Skeletal muscle tissue (tissue), 4 donors: Measurements from ENCODE around the gene THRB. TPM values are rescaled to one million over a fixed set of nuclear protein-coding genes. Genes with fewer than 3 reads are reported as not detected.

Source experiments
- H3K27ac ChIP-seq: one replicate; pipeline ENCODE4 v1.7.0; 2013; ENCODE audit warnings: mild to moderate bottlenecking, low read depth, low read length, inconsistent platforms
- H3K27me3 ChIP-seq, 3 donors: one replicate each; pipeline ENCODE4 v1.7.0; 2013; ENCODE audit warnings: low read length in 3 of 3; ENCODE audit not compliant: control insufficient read depth in 3 of 3, insufficient read depth in 3 of 3
- H3K36me3 ChIP-seq, 3 donors: one replicate each; pipeline ENCODE4 v1.7.0; 2013; ENCODE audit warnings: low read length in 3 of 3; ENCODE audit not compliant: control insufficient read depth in 3 of 3, insufficient read depth in 3 of 3
- H3K4me1 ChIP-seq, 3 donors: one replicate each; pipeline ENCODE4 v1.7.0; 2013; ENCODE audit warnings: low read length in 3 of 3, mild to moderate bottlenecking in 3 of 3; ENCODE audit not compliant: control insufficient read depth in 3 of 3, insufficient read depth in 3 of 3
- H3K4me3 ChIP-seq, 3 donors: one replicate each; pipeline ENCODE4 v1.7.0; 2013; ENCODE audit warnings: low read length in 3 of 3
- H3K9ac ChIP-seq, 3 donors: one replicate each; pipeline ENCODE4 v1.7.0; 2013; ENCODE audit warnings: low read length in 3 of 3, mild to moderate bottlenecking in 3 of 3, moderate library complexity in 2 of 3, low read depth in 1 of 3
- H3K9me3 ChIP-seq, 3 donors: one replicate each; pipeline ENCODE4 v1.7.0; 2013; ENCODE audit warnings: low read length in 3 of 3; ENCODE audit not compliant: control insufficient read depth in 3 of 3
- total RNA-seq: library from RNA; depleted of rRNA; stranded (reverse); fragments of >200 nt; gene quantifications from one replicate; pipeline ENCODE4 v1.2.3, GENCODE V29; 2014
- donor health status: Osteomylitis.

The THRB gene
- total RNA-seq, 1 donor from 2014 or later = 3.1 TPM

DNA sequence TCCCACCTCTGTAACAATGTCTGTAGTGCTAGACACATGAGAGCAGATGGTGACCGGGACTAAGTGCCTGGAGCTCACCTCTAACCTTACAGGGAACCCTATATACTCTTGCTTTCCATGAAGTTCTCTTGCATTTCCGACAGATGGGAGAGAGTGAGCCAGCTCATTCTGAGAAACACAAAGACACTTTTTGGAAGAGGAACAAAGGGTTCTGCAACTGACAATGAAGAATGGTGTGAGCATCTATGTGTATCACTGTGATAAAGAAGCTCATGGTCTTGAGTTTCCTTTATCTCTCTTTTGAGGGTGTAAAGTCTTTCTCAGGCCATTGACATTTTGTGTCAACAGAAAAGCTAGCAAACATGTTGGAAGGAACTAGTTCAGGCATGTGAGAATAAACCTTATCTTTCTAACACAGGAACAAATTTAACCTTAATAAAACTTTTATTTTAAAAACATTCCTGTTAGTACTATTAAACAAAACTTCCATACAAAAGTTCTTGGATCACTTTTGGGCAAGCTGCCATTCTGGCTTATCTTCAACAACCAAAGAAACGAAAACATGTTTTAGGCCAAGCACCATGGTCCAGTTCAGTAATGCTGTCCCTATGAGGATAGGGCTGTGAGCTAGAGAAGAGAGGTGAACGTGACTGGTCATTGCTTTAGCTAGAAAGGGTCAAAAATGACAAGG is 142.7 kb downstream of the THRB start:
- H3K27ac ChIP-seq = no peak overlapping the region
- no peaks in the 10 kb centered on the region for H3K27me3 ChIP-seq
- no peak overlapping the region for H3K9ac ChIP-seq

DNA sequence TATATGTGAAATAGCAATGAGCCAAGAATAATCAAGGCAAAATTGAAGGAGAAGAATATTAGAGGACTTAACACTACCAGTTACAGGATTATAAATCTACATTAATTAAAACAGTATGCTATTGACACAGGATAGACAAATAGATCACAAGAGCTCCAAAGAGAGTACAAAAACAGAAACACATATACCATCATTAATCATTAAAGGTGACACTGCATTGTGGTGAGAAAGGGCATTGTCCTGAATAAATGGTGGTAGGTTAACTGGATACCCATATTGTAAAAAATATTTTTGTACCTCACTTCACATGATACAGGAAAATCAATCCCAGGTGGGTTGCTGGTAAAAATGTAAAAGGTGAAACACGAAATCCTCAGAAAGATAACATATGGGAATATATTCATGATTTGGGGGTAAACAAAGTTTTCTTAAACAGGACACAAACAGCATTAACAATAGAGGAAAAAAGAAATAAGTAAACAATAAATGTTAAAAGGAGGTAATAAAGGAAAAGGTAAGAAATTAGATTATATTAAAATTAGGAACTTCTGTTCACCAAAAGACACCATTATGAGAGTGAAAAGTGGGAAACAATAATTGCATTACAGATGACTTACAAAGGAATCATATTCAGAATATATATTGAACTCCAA is 145.2 kb downstream of the THRB start:
- no peak overlapping the region for H3K27ac ChIP-seq
- no peaks in the 10 kb centered on the region for H3K9me3 ChIP-seq
- no peak overlapping the region for H3K9ac ChIP-seq
- H3K4me1 ChIP-seq = peaks cover 9 to 23% (median 15%) of the 10 kb centered on the region in 3 donors
- H3K27me3 ChIP-seq = no peaks in the 10 kb centered on the region
- no peak overlapping the region for H3K4me3 ChIP-seq
- no peaks in the 10 kb centered on the region for H3K36me3 ChIP-seq

More for the DNA sequence above, 142.7 kb downstream of the THRB start:
- Histone ChIP-seq H3K9me3 (no peaks in the 10 kb centered on the region), H3K36me3 (no peaks in the 10 kb centered on the region), H3K4me3 (no peak overlapping the region), H3K4me1 (peaks cover 7 to 17% (median 13%) of the 10 kb centered on the region in 3 donors)

GRCh38 chr3:24348348-24348747 is 146.3 kb downstream of the THRB start:
- Histone ChIP-seq H3K9ac (no peak overlapping the region), H3K27me3 (no peaks in the 10 kb centered on the region), H3K27ac (no peak overlapping the region), H3K36me3 (no peaks in the 10 kb centered on the region), H3K9me3 (no peaks in the 10 kb centered on the region), H3K4me3 (no peak overlapping the region), H3K4me1 (peaks cover 9 to 22% (median 18%) of the 10 kb centered on the region in 3 donors)

- H3K4me3 ChIP-seq = no peak overlapping the region
- no peaks in the 10 kb centered on the region for H3K27me3 ChIP-seq
- no peak overlapping the region for H3K9ac ChIP-seq
- H3K4me1 ChIP-seq = peaks cover 5 to 19% (median 8%) of the 10 kb centered on the region in 3 donors
- H3K36me3 ChIP-seq = no peaks in the 10 kb centered on the region
- H3K27ac ChIP-seq = no peak overlapping the region
- no peaks in the 10 kb centered on the region for H3K9me3 ChIP-seq
Observed at GRCh38 chr3:24344784-24345439, 149.7 kb downstream of the THRB start.

GRCh38 chr3:24343084-24343783 is 151.4 kb downstream of the THRB start:
- Histone ChIP-seq H3K9me3 (no peaks in the 10 kb centered on the region), H3K9ac (no peak overlapping the region), H3K27ac (no peak overlapping the region), H3K4me1 (peaks cover 5 to 19% (median 10%) of the 10 kb centered on the region in 3 donors), H3K4me3 (no peak overlapping the region), H3K27me3 (no peaks in the 10 kb centered on the region), H3K36me3 (no peaks in the 10 kb centered on the region)

DNA sequence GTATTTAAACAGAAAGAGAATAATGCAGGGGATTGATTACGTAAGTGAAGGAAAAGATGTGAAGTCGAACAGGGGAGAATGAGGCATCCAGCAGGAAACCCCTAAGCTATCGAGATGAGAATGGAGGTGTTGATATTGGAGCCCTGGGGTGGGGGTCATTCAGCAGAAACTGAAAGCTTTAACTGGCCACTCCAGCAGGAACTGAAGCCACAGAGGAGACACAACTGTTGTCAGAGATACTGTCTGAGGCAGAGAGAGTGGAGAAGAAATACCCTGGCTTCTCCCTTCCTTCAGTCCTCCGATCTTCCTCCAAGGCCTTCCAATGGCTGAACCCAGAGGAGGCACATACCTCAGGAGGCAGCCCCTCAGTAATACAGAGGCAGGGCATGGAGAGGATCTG is 152.4 kb downstream of the THRB start:
- H3K4me1 ChIP-seq = peaks cover 5 to 19% (median 10%) of the 10 kb centered on the region in 3 donors

DNA sequence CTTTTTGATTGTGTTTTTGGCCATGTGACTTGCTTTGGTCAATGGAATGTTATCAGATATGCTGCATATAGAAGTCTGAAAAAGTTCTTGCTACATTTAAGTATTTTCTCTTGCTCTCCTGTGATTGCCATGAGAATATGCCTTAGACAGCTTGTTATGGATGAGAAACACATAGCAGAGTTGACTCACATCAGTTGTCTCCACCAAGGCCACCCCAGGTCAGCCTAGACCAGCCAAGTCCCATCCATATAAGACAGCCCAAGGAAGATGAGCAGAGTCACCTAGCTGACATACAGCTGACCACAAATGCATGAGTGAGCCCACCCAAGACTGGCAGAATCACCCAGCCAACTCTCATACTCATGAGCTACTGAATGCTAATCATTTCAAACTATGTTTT is 153.0 kb downstream of the THRB start:
- no peaks in the 10 kb centered on the region for H3K27me3 ChIP-seq
- H3K4me1 ChIP-seq = peaks cover 5 to 19% (median 10%) of the 10 kb centered on the region in 3 donors
- H3K9me3 ChIP-seq = no peaks in the 10 kb centered on the region
- no peaks in the 10 kb centered on the region for H3K36me3 ChIP-seq
- H3K4me3 ChIP-seq = no peak overlapping the region
- H3K9ac ChIP-seq = no peak overlapping the region
- no peak overlapping the region for H3K27ac ChIP-seq

More for the DNA sequence above, 152.4 kb downstream of the THRB start:
- no peaks in the 10 kb centered on the region for H3K27me3 ChIP-seq
- H3K36me3 ChIP-seq = no peaks in the 10 kb centered on the region
- H3K27ac ChIP-seq = no peak overlapping the region
- no peak overlapping the region for H3K9ac ChIP-seq
- no peaks in the 10 kb centered on the region for H3K9me3 ChIP-seq
- H3K4me3 ChIP-seq = no peak overlapping the region

DNA sequence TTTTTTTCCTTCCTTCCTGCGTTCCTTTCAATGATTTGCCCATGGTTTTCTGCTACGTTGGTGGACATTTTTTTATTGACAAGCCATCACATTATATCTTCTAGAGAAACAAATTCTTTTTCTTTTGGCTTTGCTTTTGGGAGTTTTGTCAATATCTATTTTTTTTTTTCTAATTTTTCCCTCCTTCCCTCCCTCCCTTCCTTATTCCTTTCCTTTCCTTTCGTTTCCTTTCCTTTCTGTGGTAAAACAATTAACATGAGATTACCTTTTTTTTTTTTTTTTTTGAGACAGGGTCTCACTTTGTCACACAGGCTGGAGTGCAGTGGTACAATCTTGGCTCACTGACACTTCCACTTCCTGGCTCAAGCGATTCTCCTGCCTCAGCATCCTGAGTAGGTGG is 153.7 kb downstream of the THRB start:
- no peak overlapping the region for H3K27ac ChIP-seq
- no peaks in the 10 kb centered on the region for H3K9me3 ChIP-seq
- H3K9ac ChIP-seq = no peak overlapping the region
- H3K4me3 ChIP-seq = no peak overlapping the region
- H3K36me3 ChIP-seq = peaks cover 0 to 3% (median 2%) of the 10 kb centered on the region in 3 donors
- H3K27me3 ChIP-seq = no peaks in the 10 kb centered on the region
- H3K4me1 ChIP-seq = peaks cover 5 to 19% (median 10%) of the 10 kb centered on the region in 3 donors

DNA sequence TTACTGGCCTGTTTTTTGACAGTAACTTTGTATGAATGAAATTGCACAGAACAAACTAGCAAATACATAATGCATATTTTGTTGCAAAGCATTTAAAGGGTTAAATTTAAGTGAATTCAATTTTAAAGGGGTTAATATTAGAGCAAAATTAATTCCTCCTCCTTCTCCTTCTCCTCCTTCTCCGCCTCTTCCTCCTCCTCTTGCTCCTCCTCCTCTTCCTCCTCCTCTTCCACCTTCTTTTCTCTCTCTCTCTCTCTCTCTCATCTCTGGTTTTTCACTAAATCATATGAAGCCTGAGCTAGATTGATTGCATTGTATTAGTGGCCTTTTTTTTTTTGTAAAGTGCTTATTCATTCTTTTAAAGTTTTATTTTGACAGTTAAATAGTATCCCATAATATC is 154.5 kb downstream of the THRB start:
- no peaks in the 10 kb centered on the region for H3K27me3 ChIP-seq
- peaks cover 5 to 18% (median 9%) of the 10 kb centered on the region in 3 donors for H3K4me1 ChIP-seq
- H3K27ac ChIP-seq = no peak overlapping the region
- H3K9me3 ChIP-seq = no peaks in the 10 kb centered on the region
- no peak overlapping the region for H3K4me3 ChIP-seq
- no peak overlapping the region for H3K9ac ChIP-seq
- peaks cover 0 to 3% (median 2%) of the 10 kb centered on the region in 3 donors for H3K36me3 ChIP-seq
